Measurements from ENCODE around the gene NSUN7.

The NSUN7 gene

GRCh38 chr4:40744218-40744617 is 5.5 kb upstream of the NSUN7 start:
- Histone ChIP-seq H2AFZ (ENCODE audit: low read length) (no peak overlapping the region), H3K27me3 (ENCODE audit: control insufficient read depth in 3 of 3, insufficient read depth in 3 of 3, low read depth in 1 of 3, low read length in 3 of 3) (peaks cover 0 to 17% (median 0%) of the 10 kb centered on the region in 3 experiments), H3K18ac (ENCODE audit: low read length) (no peak overlapping the region), H3K4me1 (ENCODE audit: control insufficient read depth in 2 of 2, insufficient read depth in 1 of 2, low read depth in 1 of 2, low read length in 2 of 2) (no peaks in the 10 kb centered on the region), H3K4me2 (ENCODE audit: insufficient read depth, low read length, poor library complexity, severe bottlenecking) (no peak overlapping the region), H3K27ac (replicated peaks; ENCODE audit: low read length) (no peak overlapping the region), H3K36me3 (replicated peaks in 1 of 2; ENCODE audit: control insufficient read depth in 2 of 2, insufficient read depth in 2 of 2, low read length in 2 of 2) (no peaks in the 10 kb centered on the region), H3K23ac (ENCODE audit: low read depth, low read length, poor library complexity) (no peak overlapping the region), H4K8ac (ENCODE audit: low read depth, low read length) (no peak overlapping the region), H2BK15ac (ENCODE audit: low read length) (no peak overlapping the region), H2BK12ac (ENCODE audit: low read length) (no peak overlapping the region), H2AK5ac (ENCODE audit: low read depth, low read length) (no peak overlapping the region), H3K79me1 (ENCODE audit: low read depth, low read length) (no peaks in the 10 kb centered on the region), H3K4ac (ENCODE audit: low read length) (no peak overlapping the region), H3K14ac (ENCODE audit: low read length) (no peak overlapping the region), H3K4me3 (ENCODE audit: low read length in 2 of 2) (no peak overlapping the region), H2BK5ac (ENCODE audit: low read length) (no peak overlapping the region), H2BK120ac (ENCODE audit: low read depth, low read length) (no peak overlapping the region), H3K9me3 (replicated peaks in 1 of 2; ENCODE audit: control insufficient read depth in 2 of 2, insufficient read depth in 1 of 2, low read depth in 1 of 2, low read length in 2 of 2) (no peaks in the 10 kb centered on the region), H3K9ac (ENCODE audit: low read depth, low read length, poor library complexity) (no peak overlapping the region), H4K91ac (ENCODE audit: low read depth, low read length, poor library complexity) (no peak overlapping the region)
- WGBS, 2 donors (ENCODE audit: extremely low coverage in 2 of 2, insufficient read length in 2 of 2, insufficient replicate concordance in 1 of 2) = no CpG with 5 or more reads among the region's 3 CpGs
- no peak for DNase-seq (ENCODE audit: low spot score)

- Histone ChIP-seq H3K14ac (ENCODE audit: low read length) (no peak overlapping the region), H3K4me1 (ENCODE audit: control insufficient read depth in 2 of 2, insufficient read depth in 1 of 2, low read depth in 1 of 2, low read length in 2 of 2) (no peaks in the 10 kb centered on the region), H3K27me3 (ENCODE audit: control insufficient read depth in 3 of 3, insufficient read depth in 3 of 3, low read depth in 1 of 3, low read length in 3 of 3) (peaks cover 0 to 27% (median 0%) of the 10 kb centered on the region in 3 experiments), H3K18ac (ENCODE audit: low read length) (no peak overlapping the region), H3K79me1 (ENCODE audit: low read depth, low read length) (no peaks in the 10 kb centered on the region), H4K91ac (ENCODE audit: low read depth, low read length, poor library complexity) (no peak overlapping the region), H2AFZ (ENCODE audit: low read length) (no peak overlapping the region), H4K8ac (ENCODE audit: low read depth, low read length) (no peak overlapping the region), H3K36me3 (replicated peaks in 1 of 2; ENCODE audit: control insufficient read depth in 2 of 2, insufficient read depth in 2 of 2, low read length in 2 of 2) (no peaks in the 10 kb centered on the region), H3K4me3 (ENCODE audit: low read length in 2 of 2) (no peak overlapping the region), H2BK12ac (ENCODE audit: low read length) (no peak overlapping the region), H2BK15ac (ENCODE audit: low read length) (no peak overlapping the region), H2BK120ac (ENCODE audit: low read depth, low read length) (no peak overlapping the region), H3K23ac (ENCODE audit: low read depth, low read length, poor library complexity) (no peak overlapping the region), H3K4ac (ENCODE audit: low read length) (no peak overlapping the region), H3K9ac (ENCODE audit: low read depth, low read length, poor library complexity) (no peak overlapping the region), H3K9me3 (replicated peaks in 1 of 2; ENCODE audit: control insufficient read depth in 2 of 2, insufficient read depth in 1 of 2, low read depth in 1 of 2, low read length in 2 of 2) (no peaks in the 10 kb centered on the region), H2AK5ac (ENCODE audit: low read depth, low read length) (no peak overlapping the region), H3K27ac (replicated peaks; ENCODE audit: low read length) (no peak overlapping the region), H3K4me2 (ENCODE audit: insufficient read depth, low read length, poor library complexity, severe bottlenecking) (no peak overlapping the region), H2BK5ac (ENCODE audit: low read length) (no peak overlapping the region)
- DNase-seq (ENCODE audit: low spot score) = no peak
- WGBS, 2 donors (ENCODE audit: extremely low coverage in 2 of 2, insufficient read length in 2 of 2, insufficient replicate concordance in 1 of 2) = no CpG with 5 or more reads among the region's 6 CpGs
Observed at GRCh38 chr4:40745285-40745984, 4.3 kb upstream of the NSUN7 start.

- no CpG with 5 or more reads among the region's 2 CpGs for WGBS, 2 donors (ENCODE audit: extremely low coverage in 2 of 2, insufficient read length in 2 of 2, insufficient replicate concordance in 1 of 2)
Observed at GRCh38 chr4:40747207-40747835, 2.4 kb upstream of the NSUN7 start.

DNA sequence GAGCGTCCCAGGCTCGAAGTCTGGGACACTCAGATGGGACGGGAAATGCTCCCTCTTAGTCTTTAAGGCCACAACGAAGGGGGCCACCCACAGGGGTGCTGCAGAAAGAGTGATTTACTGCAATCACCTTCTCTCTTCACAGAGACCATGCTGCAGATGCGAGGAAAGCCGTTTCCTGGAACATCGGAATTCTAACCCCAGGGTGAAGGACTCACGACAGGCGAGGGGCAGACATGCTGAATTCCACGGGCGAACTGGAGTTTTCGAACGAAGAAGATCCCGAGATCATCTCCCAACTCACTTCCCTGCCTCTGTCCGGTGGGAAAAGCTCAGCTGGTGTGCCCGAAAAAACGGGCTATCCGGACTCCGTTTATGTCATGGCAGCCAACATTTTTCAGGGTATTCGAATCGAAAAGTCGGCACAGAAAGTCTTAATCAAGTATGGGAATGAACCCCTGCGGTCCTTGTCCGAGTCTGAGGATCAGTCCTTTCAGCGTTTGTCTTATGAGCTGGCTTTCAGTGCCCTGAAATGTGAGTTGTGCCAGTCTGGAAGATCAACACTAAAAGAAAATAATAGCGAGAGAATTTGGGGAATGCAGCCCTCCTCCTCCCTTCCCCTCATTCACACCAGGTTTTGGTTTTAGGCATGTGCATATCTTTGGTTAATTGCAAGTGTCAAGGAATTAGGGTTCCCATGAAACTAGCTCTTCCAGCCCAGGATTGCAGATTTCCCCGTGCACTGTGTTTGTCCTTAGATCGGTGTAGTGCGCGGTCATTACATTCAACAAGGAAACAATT is 905 bp downstream of the NSUN7 start:
- Histone ChIP-seq H3K79me1 (ENCODE audit: low read depth, low read length) (no peaks in the 10 kb centered on the region), H3K27ac (replicated peaks; ENCODE audit: low read length) (peak overlapping the region; percentile 74)
- peak; percentile 54 for DNase-seq (ENCODE audit: low spot score)

More at GRCh38 chr4:40747207-40747835, 2.4 kb upstream of the NSUN7 start:
- no peak overlapping the region for H4K91ac ChIP-seq (ENCODE audit: low read depth, low read length, poor library complexity)
- no peak overlapping the region for H2AFZ ChIP-seq (ENCODE audit: low read length)
- no peak overlapping the region for H2AK5ac ChIP-seq (ENCODE audit: low read depth, low read length)
- DNase-seq (ENCODE audit: low spot score) = no peak
- H3K4ac ChIP-seq (ENCODE audit: low read length) = no peak overlapping the region
- no peak overlapping the region for H4K8ac ChIP-seq (ENCODE audit: low read depth, low read length)
- H3K9me3 ChIP-seq (replicated peaks in 1 of 2; ENCODE audit: control insufficient read depth in 2 of 2, insufficient read depth in 1 of 2, low read depth in 1 of 2, low read length in 2 of 2) = peaks cover 0 to 2% of the 10 kb centered on the region in 2 donors
- no peak overlapping the region for H3K18ac ChIP-seq (ENCODE audit: low read length)
- H3K4me3 ChIP-seq (ENCODE audit: low read length in 2 of 2) = no peak overlapping the region
- no peak overlapping the region for H3K9ac ChIP-seq (ENCODE audit: low read depth, low read length, poor library complexity)
- H3K14ac ChIP-seq (ENCODE audit: low read length) = no peak overlapping the region
- no peak overlapping the region for H2BK120ac ChIP-seq (ENCODE audit: low read depth, low read length)
- no peak overlapping the region for H3K4me2 ChIP-seq (ENCODE audit: insufficient read depth, low read length, poor library complexity, severe bottlenecking)
- H2BK12ac ChIP-seq (ENCODE audit: low read length) = no peak overlapping the region
- H2BK5ac ChIP-seq (ENCODE audit: low read length) = no peak overlapping the region
- H3K23ac ChIP-seq (ENCODE audit: low read depth, low read length, poor library complexity) = no peak overlapping the region
- H3K4me1 ChIP-seq (ENCODE audit: control insufficient read depth in 2 of 2, insufficient read depth in 1 of 2, low read depth in 1 of 2, low read length in 2 of 2) = peaks cover 2 to 4% of the 10 kb centered on the region in 2 donors
- H2BK15ac ChIP-seq (ENCODE audit: low read length) = no peak overlapping the region
- H3K27ac ChIP-seq (replicated peaks; ENCODE audit: low read length) = no peak overlapping the region
- H3K36me3 ChIP-seq (replicated peaks in 1 of 2; ENCODE audit: control insufficient read depth in 2 of 2, insufficient read depth in 2 of 2, low read length in 2 of 2) = peaks cover 0 to 2% of the 10 kb centered on the region in 2 donors
- peaks cover 0 to 42% (median 0%) of the 10 kb centered on the region in 3 experiments for H3K27me3 ChIP-seq (ENCODE audit: control insufficient read depth in 3 of 3, insufficient read depth in 3 of 3, low read depth in 1 of 3, low read length in 3 of 3)
- no peaks in the 10 kb centered on the region for H3K79me1 ChIP-seq (ENCODE audit: low read depth, low read length)

More for the DNA sequence above, 905 bp downstream of the NSUN7 start:
- peak overlapping the region; percentile 94 for H2AFZ ChIP-seq (ENCODE audit: low read length)
- H3K4ac ChIP-seq (ENCODE audit: low read length) = no peak overlapping the region
- peak overlapping the region; percentile 100 for H3K18ac ChIP-seq (ENCODE audit: low read length)
- H4K8ac ChIP-seq (ENCODE audit: low read depth, low read length) = no peak overlapping the region
- peaks cover 0 to 5% of the 10 kb centered on the region in 2 donors for H3K36me3 ChIP-seq (replicated peaks in 1 of 2; ENCODE audit: control insufficient read depth in 2 of 2, insufficient read depth in 2 of 2, low read length in 2 of 2)
- H3K23ac ChIP-seq (ENCODE audit: low read depth, low read length, poor library complexity) = no peak overlapping the region
- H3K9me3 ChIP-seq (replicated peaks in 1 of 2; ENCODE audit: control insufficient read depth in 2 of 2, insufficient read depth in 1 of 2, low read depth in 1 of 2, low read length in 2 of 2) = peaks cover 0 to 2% of the 10 kb centered on the region in 2 donors
- no peak overlapping the region for H2AK5ac ChIP-seq (ENCODE audit: low read depth, low read length)
- peak overlapping the region; percentile 97 for H2BK5ac ChIP-seq (ENCODE audit: low read length)
- no CpG with 5 or more reads among the region's 30 CpGs for WGBS, 2 donors (ENCODE audit: extremely low coverage in 2 of 2, insufficient read length in 2 of 2, insufficient replicate concordance in 1 of 2)
- peak overlapping the region; percentile 94 for H2BK15ac ChIP-seq (ENCODE audit: low read length)
- H4K91ac ChIP-seq (ENCODE audit: low read depth, low read length, poor library complexity) = no peak overlapping the region
- peak overlapping the region; percentile 85 for H3K14ac ChIP-seq (ENCODE audit: low read length)
- H3K4me2 ChIP-seq (ENCODE audit: insufficient read depth, low read length, poor library complexity, severe bottlenecking) = peak overlapping the region; percentile 59
- peak overlapping the region; percentile 83 for H3K9ac ChIP-seq (ENCODE audit: low read depth, low read length, poor library complexity)
- peak overlapping the region; percentile 12 to 96 for H3K4me3 ChIP-seq (ENCODE audit: low read length in 2 of 2)
- H2BK120ac ChIP-seq (ENCODE audit: low read depth, low read length) = no peak overlapping the region
- peaks cover 0 to 42% (median 0%) of the 10 kb centered on the region in 3 experiments for H3K27me3 ChIP-seq (ENCODE audit: control insufficient read depth in 3 of 3, insufficient read depth in 3 of 3, low read depth in 1 of 3, low read length in 3 of 3)
- H3K4me1 ChIP-seq (ENCODE audit: control insufficient read depth in 2 of 2, insufficient read depth in 1 of 2, low read depth in 1 of 2, low read length in 2 of 2) = peaks cover 2 to 4% of the 10 kb centered on the region in 2 donors
- no peak overlapping the region for H2BK12ac ChIP-seq (ENCODE audit: low read length)
